H9 (cell line): ENCODE data around the gene ZBP1. TPM values are rescaled to one million over a fixed set of nuclear protein-coding genes. Genes with fewer than 3 reads are reported as not detected.

Experiments used
- DNase-seq: peaks from one replicate; pipeline ENCODE4 v3.0.0-alpha.2; 2017
- H2AFZ ChIP-seq: one replicate; pipeline ENCODE4 v1.6.1; 2013; ENCODE audit warnings: mild to moderate bottlenecking, low read length, control low read depth, moderate library complexity
- H2AK5ac ChIP-seq: 2 replicates; pipeline ENCODE4 v1.6.1; 2013; ENCODE audit warnings: low read length, control low read depth, mixed read lengths; ENCODE audit not compliant: insufficient read length
- H2BK120ac ChIP-seq: one replicate; pipeline ENCODE4 v1.6.1; 2013; ENCODE audit warnings: low read depth, mild to moderate bottlenecking, low read length, control low read depth, inconsistent platforms; ENCODE audit not compliant: poor library complexity, severe bottlenecking
- H2BK12ac ChIP-seq: 2 replicates; pipeline ENCODE4 v1.6.1; 2013; ENCODE audit warnings: low read length, control low read depth, mixed read lengths, low read depth; ENCODE audit not compliant: insufficient read length
- H2BK15ac ChIP-seq: 2 replicates; pipeline ENCODE4 v1.6.1; 2013; ENCODE audit warnings: low read depth, low read length, control low read depth
- H2BK20ac ChIP-seq: one replicate; pipeline ENCODE4 v1.6.1; 2013; ENCODE audit warnings: low read depth, mild to moderate bottlenecking, low read length, control low read depth, inconsistent platforms; ENCODE audit not compliant: poor library complexity, severe bottlenecking
- H2BK5ac ChIP-seq: 2 replicates; pipeline ENCODE4 v1.6.1; 2013; ENCODE audit warnings: low read length, control low read depth, mixed read lengths; ENCODE audit not compliant: insufficient read length
- H3K14ac ChIP-seq: 2 replicates; pipeline ENCODE4 v1.6.1; 2013; ENCODE audit warnings: low read length, control low read depth; ENCODE audit not compliant: insufficient read depth
- H3K18ac ChIP-seq: 2 replicates; pipeline ENCODE4 v1.6.1; 2013; ENCODE audit warnings: low read depth, mild to moderate bottlenecking, mixed read lengths, low read length, control low read depth; ENCODE audit not compliant: insufficient read length
- H3K23ac ChIP-seq: 2 replicates; pipeline ENCODE4 v1.6.1; 2013; ENCODE audit warnings: low read length, control low read depth, mixed read lengths, low read depth; ENCODE audit not compliant: insufficient read length
- H3K23me2 ChIP-seq: 2 replicates; pipeline ENCODE4 v1.6.1; 2013; ENCODE audit warnings: low read depth, mild to moderate bottlenecking, mixed read lengths, low read length, control low read depth; ENCODE audit not compliant: insufficient read length, poor library complexity, severe bottlenecking
- H3K27ac ChIP-seq: 2 replicates; pipeline ENCODE4 v1.5.1; 2013; ENCODE audit warnings: low read length, control low read depth, mixed read lengths, low read depth; ENCODE audit not compliant: insufficient read length
- H3K27me3 ChIP-seq: 2 replicates; pipeline ENCODE4 v1.6.1; 2013; ENCODE audit warnings: low read length, control low read depth, inconsistent platforms; ENCODE audit not compliant: insufficient read depth
- H3K4ac ChIP-seq: 2 replicates; pipeline ENCODE4 v1.6.1; 2013; ENCODE audit warnings: low read depth, mild to moderate bottlenecking, control low read depth, inconsistent platforms, low read length, moderate library complexity
- H3K4me1 ChIP-seq: 2 replicates; pipeline ENCODE4 v1.6.1; 2013; ENCODE audit warnings: low read length, control low read depth, inconsistent platforms; ENCODE audit not compliant: insufficient read depth
- H3K4me2 ChIP-seq: 2 replicates; pipeline ENCODE4 v1.6.1; 2013; ENCODE audit warnings: low read length, control low read depth, mixed read lengths; ENCODE audit not compliant: insufficient read length, insufficient read depth
- H3K56ac ChIP-seq: 2 replicates; pipeline ENCODE4 v1.6.1; 2013; ENCODE audit warnings: low read depth, mild to moderate bottlenecking, mixed read lengths, low read length, control low read depth; ENCODE audit not compliant: insufficient read length
- H3K79me1 ChIP-seq: 2 replicates; pipeline ENCODE4 v1.6.1; 2013; ENCODE audit warnings: low read depth, mild to moderate bottlenecking, moderate library complexity, low read length, control low read depth, inconsistent platforms; ENCODE audit not compliant: insufficient read depth, poor library complexity, severe bottlenecking
- H3K79me2 ChIP-seq: 2 replicates; pipeline ENCODE4 v1.6.1; 2013; ENCODE audit warnings: low read length, control low read depth, inconsistent platforms; ENCODE audit not compliant: insufficient read depth
- H3K9ac ChIP-seq: 2 replicates; pipeline ENCODE4 v1.6.1; 2013; ENCODE audit warnings: low read length, control low read depth, mixed read lengths; ENCODE audit not compliant: insufficient read length; ENCODE audit errors: extremely low read depth
- H3K9me3 ChIP-seq: one replicate; pipeline ENCODE4 v1.6.1; 2013; ENCODE audit warnings: low read depth, low read length, inconsistent platforms; ENCODE audit not compliant: control insufficient read depth
- H3T11ph ChIP-seq: one replicate; pipeline ENCODE4 v1.6.1; 2013; ENCODE audit warnings: mild to moderate bottlenecking, low read length, control low read depth, inconsistent platforms
- H4K20me1 ChIP-seq: one replicate; pipeline ENCODE4 v1.6.1; 2013; ENCODE audit not compliant: control insufficient read depth, insufficient read length, insufficient read depth
- H4K5ac ChIP-seq: 2 replicates; pipeline ENCODE4 v1.6.1; 2013; ENCODE audit warnings: low read depth, mild to moderate bottlenecking, mixed read lengths, low read length, control low read depth; ENCODE audit not compliant: insufficient read length
- H4K8ac ChIP-seq: replicated peaks from 2 replicates; pipeline ENCODE4 v1.6.1; 2013; ENCODE audit warnings: low read length, control low read depth, mixed read lengths, low read depth; ENCODE audit not compliant: insufficient read length
- H4K91ac ChIP-seq: 2 replicates; pipeline ENCODE4 v1.6.1; 2013; ENCODE audit warnings: low read depth, mild to moderate bottlenecking, moderate library complexity, mixed read lengths, low read length, control low read depth; ENCODE audit not compliant: insufficient read length
- H3K27ac Mint-ChIP-seq, 3 experiments: 2 replicates in 2 of 3; 3 replicates in 1 of 3; pipeline ENCODE4 v1.8.0; 2020 to 2021; ENCODE audit warnings: mixed read lengths in 3 of 3, mild to moderate bottlenecking in 1 of 3, moderate library complexity in 1 of 3
- H3K27me3 Mint-ChIP-seq: 2 replicates; pipeline ENCODE4 v1.8.0; 2021; ENCODE audit warnings: low read depth, mild to moderate bottlenecking, moderate library complexity, mixed read lengths
- H3K36me3 Mint-ChIP-seq, 3 experiments: 2 replicates in 2 of 3; 3 replicates in 1 of 3; pipeline ENCODE4 v1.8.0; 2020 to 2021; ENCODE audit warnings: low read depth in 3 of 3, mixed read lengths in 3 of 3; ENCODE audit not compliant: insufficient read depth in 1 of 3
- H3K4me1 Mint-ChIP-seq, 2 experiments: 2 replicates each; pipeline ENCODE4 v1.8.0; 2020; ENCODE audit warnings: mixed read lengths in 2 of 2
- H3K4me3 Mint-ChIP-seq, 2 experiments: 2 replicates in 1 of 2; 3 replicates in 1 of 2; pipeline ENCODE4 v1.8.0; 2020 to 2021; ENCODE audit warnings: mild to moderate bottlenecking in 2 of 2, mixed read lengths in 2 of 2, moderate library complexity in 1 of 2
- H3K9me3 Mint-ChIP-seq, 2 experiments: 2 replicates in 1 of 2; 3 replicates in 1 of 2; pipeline ENCODE4 v1.8.0; 2020; ENCODE audit warnings: mild to moderate bottlenecking in 2 of 2, mixed read lengths in 2 of 2, moderate library complexity in 1 of 2
- CTCF ChIP-seq: fragments of 200-600 bp; sonication (generic); conservative IDR thresholded peaks from 3 replicates; pipeline ENCODE4 v1.8.0; 2021; ENCODE audit warnings: antibody characterized with exemption, mild to moderate bottlenecking
- WGBS: extraction: QIAGEN DNeasy Blood & Tissue Kit; methylation state at CpG from one replicate; pipeline ENCODE4 v1.1.7; 2013; ENCODE audit warnings: missing lambda C conversion rate, low lambda C conversion rate, mixed read lengths; ENCODE audit not compliant: insufficient read length; ENCODE audit errors: extremely low coverage; 5-methylcytosine and 5-hydroxymethylcytosine counted together
- total RNA-seq: library from RNA; stranded (reverse); gene quantifications from 2 replicates; pipeline ENCODE4 v1.2.1, GENCODE V29; 2021

The ZBP1 gene
- total RNA-seq, 1 experiment from 2014 or later = not detected

DNA sequence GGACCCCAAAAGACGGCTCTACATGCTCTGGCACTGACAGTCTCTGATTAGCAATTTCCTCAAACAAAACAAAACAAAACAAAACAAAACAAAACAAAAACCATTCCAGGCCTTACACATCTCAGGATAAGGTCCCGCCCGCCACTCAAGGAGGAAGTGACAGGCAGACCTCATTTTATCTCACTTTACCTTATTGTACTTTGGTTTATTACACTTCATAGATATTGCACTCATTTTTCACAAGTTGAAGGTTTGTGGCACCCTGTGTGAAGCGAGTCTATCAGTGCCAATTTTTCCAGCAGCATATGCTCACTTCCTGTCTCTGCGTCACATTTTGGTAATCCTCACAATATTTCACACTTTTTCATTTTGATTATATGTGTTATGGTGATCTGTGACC, 15.2 kb downstream of the ZBP1 start:
- H3K27me3 ChIP-seq = no peaks in the 10 kb centered on the region
- no peak overlapping the region for H3K4me3 Mint-ChIP-seq

More for the DNA sequence above, 15.2 kb downstream of the ZBP1 start:
- Mint-ChIP-seq H3K36me3 (no peaks in the 10 kb centered on the region; a peak in 2 of 7 replicates), H3K27me3 (peaks cover 8% of the 10 kb centered on the region), H3K27ac (peak overlapping the region in 1 of 3 experiments; percentile 12; a peak in 1 of 7 replicates), H3K4me1 (peaks cover 6 to 11% of the 10 kb centered on the region in 2 experiments), H3K9me3 (no peaks in the 10 kb centered on the region; a peak in 1 of 5 replicates)
- H3K9ac ChIP-seq = no peak overlapping the region
- no peak overlapping the region for H2BK20ac ChIP-seq
- no peaks in the 10 kb centered on the region for H4K20me1 ChIP-seq
- WGBS = no CpG with 5 or more reads among the region's 5 CpGs
- no peak overlapping the region for H3K56ac ChIP-seq
- no peaks in the 10 kb centered on the region for H3K79me2 ChIP-seq
- no peak overlapping the region for H2BK5ac ChIP-seq
- no peak for DNase-seq
- no peak for TF ChIP-seq CTCF
- H3K18ac ChIP-seq = no peak overlapping the region
- H2BK15ac ChIP-seq = no peak overlapping the region
- H3K4me2 ChIP-seq = no peak overlapping the region
- H3K4me1 ChIP-seq = no peaks in the 10 kb centered on the region
- H3K23ac ChIP-seq = no peak overlapping the region
- no peak overlapping the region for H2BK120ac ChIP-seq
- H4K91ac ChIP-seq = no peak overlapping the region
- H2AFZ ChIP-seq = no peak overlapping the region
- H3K14ac ChIP-seq = no peak overlapping the region
- no peaks in the 10 kb centered on the region for H3K23me2 ChIP-seq
- no peak overlapping the region for H2BK12ac ChIP-seq
- no peaks in the 10 kb centered on the region for H3K79me1 ChIP-seq
- H3K27ac ChIP-seq = no peak overlapping the region
- H2AK5ac ChIP-seq = no peak overlapping the region
- H3T11ph ChIP-seq = no peak overlapping the region
- H3K4ac ChIP-seq = no peak overlapping the region
- H3K9me3 ChIP-seq = no peaks in the 10 kb centered on the region
- no peak overlapping the region for H4K5ac ChIP-seq
- no peak overlapping the region for H4K8ac ChIP-seq
